Osteoblast (primary cell): ENCODE data around the gene UNK. TPM values are rescaled to one million over a fixed set of nuclear protein-coding genes. Genes with fewer than 3 reads are reported as not detected.

Experiments used
- DNase-seq: peaks from one replicate; pipeline ENCODE4 v3.0.0; 2011; ENCODE audit warnings: low spot score, mixed read lengths; ENCODE audit not compliant: insufficient read length; ENCODE audit errors: missing footprints
- H2AFZ ChIP-seq: 2 replicates; pipeline ENCODE4 v1.6.0; 2011; ENCODE audit warnings: mild to moderate bottlenecking, low read length
- H3K27ac ChIP-seq: 2 replicates; pipeline ENCODE4 v1.5.1; 2011; ENCODE audit warnings: mild to moderate bottlenecking, low read depth, low read length, moderate library complexity
- H3K27me3 ChIP-seq: 2 replicates; pipeline ENCODE4 v1.6.0; 2012; ENCODE audit warnings: mild to moderate bottlenecking, control low read depth, inconsistent platforms, low read length, moderate library complexity; ENCODE audit not compliant: insufficient read depth
- H3K36me3 ChIP-seq: 2 replicates; pipeline ENCODE4 v1.5.1; 2011; ENCODE audit warnings: mild to moderate bottlenecking, low read length, control low read depth, moderate library complexity; ENCODE audit not compliant: insufficient read depth
- H3K4me1 ChIP-seq: 2 replicates; pipeline ENCODE4 v1.5.1; 2011; ENCODE audit warnings: mild to moderate bottlenecking, low read length, control low read depth, moderate library complexity; ENCODE audit not compliant: insufficient read depth
- H3K4me2 ChIP-seq: 2 replicates; pipeline ENCODE4 v1.6.0; 2011; ENCODE audit warnings: mild to moderate bottlenecking, low read length; ENCODE audit not compliant: insufficient read depth
- H3K4me3 ChIP-seq: fragments of 200-600 bp; sonication (generic); 3 replicates; pipeline ENCODE4 v1.5.1; 2012; ENCODE audit warnings: mild to moderate bottlenecking, low read length, inconsistent platforms; ENCODE audit not compliant: insufficient read depth
- H3K79me2 ChIP-seq: 2 replicates; pipeline ENCODE4 v1.6.0; 2012; ENCODE audit warnings: mild to moderate bottlenecking, low read length, control low read depth, inconsistent platforms; ENCODE audit not compliant: insufficient read depth
- H3K9me3 ChIP-seq: 2 replicates; pipeline ENCODE4 v1.5.1; 2011; ENCODE audit warnings: low read depth, low read length, control low read depth
- H4K20me1 ChIP-seq: 2 replicates; pipeline ENCODE4 v1.6.0; 2012; ENCODE audit warnings: mild to moderate bottlenecking, low read length, control low read depth; ENCODE audit not compliant: insufficient read depth
- CTCF ChIP-seq: IDR thresholded peaks from 2 replicates; pipeline ENCODE4 v1.5.1; 2011; ENCODE audit warnings: mild to moderate bottlenecking, low read depth, low read length, moderate library complexity; ENCODE audit errors: extremely low read depth
- total RNA-seq: library from RNA; depleted of rRNA; stranded (reverse); fragments of >200 nt; gene quantifications from 2 replicates; pipeline ENCODE4 v1.2.3, GENCODE V29; 2012

The UNK gene
- total RNA-seq, 1 donor = 18.5 TPM

GRCh38 chr17:75818326-75818885 is 33.8 kb downstream of the UNK start:
- Histone ChIP-seq H2AFZ (no peak overlapping the region), H3K27me3 (no peaks in the 10 kb centered on the region), H4K20me1 (no peaks in the 10 kb centered on the region), H3K4me1 (peaks cover 12% of the 10 kb centered on the region), H3K4me3 (no peak overlapping the region), H3K9me3 (no peaks in the 10 kb centered on the region), H3K27ac (no peak overlapping the region), H3K4me2 (no peak overlapping the region), H3K36me3 (peaks cover 52% of the 10 kb centered on the region), H3K79me2 (no peaks in the 10 kb centered on the region)
- DNase-seq = no peak
- no peak for TF ChIP-seq CTCF

- no peak overlapping the region for H3K4me3 ChIP-seq
- H4K20me1 ChIP-seq = no peaks in the 10 kb centered on the region
- no peak overlapping the region for H2AFZ ChIP-seq
- H3K4me2 ChIP-seq = no peak overlapping the region
- peak; percentile 68 for DNase-seq
- peaks cover 12% of the 10 kb centered on the region for H3K4me1 ChIP-seq
- H3K27ac ChIP-seq = no peak overlapping the region
- no peaks in the 10 kb centered on the region for H3K27me3 ChIP-seq
- H3K9me3 ChIP-seq = no peaks in the 10 kb centered on the region
- peaks cover 52% of the 10 kb centered on the region for H3K36me3 ChIP-seq
- H3K79me2 ChIP-seq = no peaks in the 10 kb centered on the region
- no peak for TF ChIP-seq CTCF
These were observed 34.5 kb downstream of the UNK start for GRCh38 chr17:75819116-75819515.

GRCh38 chr17:75819678-75820077 is 35.1 kb downstream of the UNK start:
- H3K79me2 ChIP-seq = no peaks in the 10 kb centered on the region
- H3K4me2 ChIP-seq = no peak overlapping the region
- H4K20me1 ChIP-seq = no peaks in the 10 kb centered on the region
- no peak for TF ChIP-seq CTCF
- H2AFZ ChIP-seq = no peak overlapping the region
- H3K36me3 ChIP-seq = peaks cover 49% of the 10 kb centered on the region
- peak; percentile 23 for DNase-seq
- peaks cover 8% of the 10 kb centered on the region for H3K4me1 ChIP-seq
- no peak overlapping the region for H3K4me3 ChIP-seq
- H3K27me3 ChIP-seq = no peaks in the 10 kb centered on the region
- H3K9me3 ChIP-seq = no peaks in the 10 kb centered on the region
- H3K27ac ChIP-seq = no peak overlapping the region

GRCh38 chr17:75820094-75821080 is 35.8 kb downstream of the UNK start:
- Histone ChIP-seq H3K27ac (no peak overlapping the region), H3K36me3 (peaks cover 49% of the 10 kb centered on the region), H3K4me3 (no peak overlapping the region), H3K4me2 (no peak overlapping the region), H3K79me2 (no peaks in the 10 kb centered on the region), H2AFZ (no peak overlapping the region), H3K4me1 (peaks cover 1% of the 10 kb centered on the region), H4K20me1 (no peaks in the 10 kb centered on the region), H3K9me3 (no peaks in the 10 kb centered on the region), H3K27me3 (no peaks in the 10 kb centered on the region)
- DNase-seq = peak; percentile 87
- no peak for TF ChIP-seq CTCF
